Cerebellar cortex (tissue), 1 donor: Measurements from ENCODE around the gene GRK4.
"Not testable (repeated sequence)": the region's sequence is repeated elsewhere in the genome, so short reads cannot be mapped to it uniquely, and the experiment has no call there.

ENCODE experiments used
- DNase-seq: peaks from one replicate; pipeline ENCODE4 v3.0.0-alpha.2; 2015; ENCODE audit warnings: low spot score

GRK4 gene

DNA sequence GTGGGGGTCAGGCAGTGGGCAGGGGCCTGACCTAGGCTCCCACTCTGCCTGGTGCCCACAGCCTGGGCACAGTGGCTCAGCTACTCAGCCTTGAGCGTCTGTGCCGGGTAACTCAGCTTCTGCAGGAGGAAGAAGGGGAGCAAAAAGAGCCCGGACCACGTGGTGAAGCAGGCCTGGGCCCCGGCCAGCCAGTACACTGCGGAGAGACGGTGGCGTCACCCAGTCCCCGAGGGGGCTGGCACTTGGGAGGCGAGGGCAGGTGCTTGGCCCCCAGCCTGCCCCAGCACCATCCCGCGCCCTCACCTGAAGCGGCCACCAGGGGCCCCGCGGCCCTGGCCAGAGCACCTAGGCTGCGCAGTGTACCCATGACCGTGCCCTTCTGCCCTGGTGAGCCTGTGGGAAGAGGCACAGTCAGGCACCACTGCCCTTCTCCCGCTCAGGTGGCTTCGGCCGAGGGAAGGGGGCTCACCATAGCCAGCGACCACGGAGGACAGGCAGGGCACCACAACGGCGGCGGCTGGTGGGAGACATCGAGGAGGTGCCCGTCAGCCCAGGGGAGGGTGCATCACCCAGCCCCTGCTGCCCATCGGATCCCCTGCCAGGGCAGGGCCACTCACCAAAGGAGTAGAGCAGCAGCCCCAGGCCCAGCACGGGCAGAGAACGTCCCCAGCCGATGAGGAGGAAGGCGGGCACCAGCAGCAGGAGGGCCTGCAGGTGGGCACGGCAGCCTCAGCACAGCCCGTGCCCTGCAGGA is 32.4 kb upstream of the GRK4 start:
- no peak for DNase-seq

DNA sequence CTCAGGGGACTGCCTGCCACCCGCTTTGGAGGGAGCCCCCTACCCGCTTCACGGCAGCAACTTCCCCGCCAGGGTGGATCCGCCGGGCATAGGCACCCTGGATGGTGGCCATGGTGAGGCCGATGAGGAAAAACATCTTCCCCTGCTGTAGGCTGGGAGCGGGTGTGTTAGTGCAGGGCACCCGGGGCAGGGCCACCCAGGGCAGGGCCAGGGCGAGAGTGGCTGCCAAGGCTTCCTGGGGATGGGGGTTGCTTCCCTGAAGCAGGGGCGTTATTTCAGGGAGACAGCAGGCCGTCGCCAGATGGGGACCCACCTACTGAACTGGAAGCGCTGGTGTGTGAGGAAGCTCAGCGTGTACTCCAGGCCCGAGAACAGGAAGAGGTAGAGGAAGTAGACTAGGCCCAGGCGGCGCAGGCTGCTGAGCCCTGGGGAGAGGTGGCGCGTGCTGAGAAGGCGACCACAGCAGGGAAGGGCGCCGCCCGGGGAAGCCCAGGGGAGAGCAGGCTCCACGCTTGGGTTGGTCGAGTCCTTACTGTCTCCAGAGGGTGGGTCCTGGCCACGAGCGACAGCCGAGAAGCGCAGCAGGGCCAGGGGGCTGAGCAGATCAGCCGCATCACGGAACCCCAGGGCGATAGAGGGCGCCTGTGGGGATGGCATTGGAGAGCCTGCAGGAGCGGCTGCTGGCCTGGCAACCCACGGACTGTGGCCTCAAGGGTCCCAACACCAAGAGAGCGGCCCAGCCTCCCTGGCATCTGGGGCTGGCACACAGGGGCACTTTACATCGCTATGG is 31.7 kb upstream of the GRK4 start:
- DNase-seq = no peak

DNA sequence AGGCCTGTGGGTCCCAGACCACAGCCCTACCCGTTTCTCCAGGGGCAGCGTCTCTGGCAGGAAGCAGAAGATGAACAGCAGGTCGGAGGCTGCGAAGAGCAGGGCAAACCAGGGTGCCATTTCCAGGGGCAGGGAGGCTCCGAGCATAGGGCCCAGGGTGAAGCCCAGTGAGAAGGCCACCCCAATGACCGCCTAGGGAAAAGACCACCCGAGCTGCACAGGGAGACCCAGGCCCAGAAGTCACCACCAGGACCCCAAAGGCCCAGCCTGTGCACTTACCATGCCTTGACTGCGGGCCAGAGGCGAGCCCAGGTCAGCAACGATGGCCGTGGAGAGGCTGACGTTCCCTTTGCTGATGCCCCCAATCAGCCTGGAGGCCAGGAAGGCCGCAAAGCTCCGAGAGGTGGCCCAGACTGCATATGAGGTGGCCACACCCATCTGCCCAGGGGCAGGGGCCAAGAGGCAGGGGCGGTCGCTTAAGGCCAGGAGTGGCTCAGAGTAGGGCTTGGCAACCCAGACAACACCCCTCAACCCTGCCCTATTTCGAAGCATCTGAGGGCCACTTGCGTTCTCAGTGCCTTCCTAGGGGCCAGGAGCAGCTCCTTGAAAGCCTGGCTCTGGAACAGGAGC is 30.9 kb upstream of the GRK4 start:
- DNase-seq = no peak

DNA sequence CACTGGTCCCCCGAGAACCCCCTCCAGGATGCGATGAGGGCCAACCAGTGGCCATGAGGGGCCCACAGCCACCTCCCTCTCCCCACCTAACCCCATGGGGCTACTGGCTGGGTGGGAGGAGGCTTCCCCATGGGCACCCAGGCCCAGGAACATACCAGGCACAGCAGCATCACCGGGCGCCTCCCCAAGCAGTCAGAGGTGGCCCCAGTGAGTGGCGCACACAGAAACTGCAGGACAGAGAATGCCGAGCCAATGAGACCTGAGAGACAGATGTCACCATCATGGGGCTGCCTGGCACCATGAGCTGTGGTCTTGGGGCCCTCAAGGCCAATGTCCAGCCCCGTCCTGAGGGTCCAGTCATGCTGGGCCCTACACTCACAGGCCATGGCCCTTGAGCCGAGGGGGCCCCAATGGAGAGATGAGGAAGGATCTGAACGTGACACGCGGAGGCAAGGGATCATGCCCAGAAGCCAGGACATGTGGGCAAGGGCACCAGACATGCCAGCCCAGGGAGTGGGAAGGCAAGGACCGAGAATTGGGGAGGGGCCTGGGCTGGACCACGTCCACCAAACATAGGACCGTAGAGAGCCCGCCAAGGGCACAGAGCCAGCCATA is 30.3 kb upstream of the GRK4 start:
- DNase-seq = no peak

DNA sequence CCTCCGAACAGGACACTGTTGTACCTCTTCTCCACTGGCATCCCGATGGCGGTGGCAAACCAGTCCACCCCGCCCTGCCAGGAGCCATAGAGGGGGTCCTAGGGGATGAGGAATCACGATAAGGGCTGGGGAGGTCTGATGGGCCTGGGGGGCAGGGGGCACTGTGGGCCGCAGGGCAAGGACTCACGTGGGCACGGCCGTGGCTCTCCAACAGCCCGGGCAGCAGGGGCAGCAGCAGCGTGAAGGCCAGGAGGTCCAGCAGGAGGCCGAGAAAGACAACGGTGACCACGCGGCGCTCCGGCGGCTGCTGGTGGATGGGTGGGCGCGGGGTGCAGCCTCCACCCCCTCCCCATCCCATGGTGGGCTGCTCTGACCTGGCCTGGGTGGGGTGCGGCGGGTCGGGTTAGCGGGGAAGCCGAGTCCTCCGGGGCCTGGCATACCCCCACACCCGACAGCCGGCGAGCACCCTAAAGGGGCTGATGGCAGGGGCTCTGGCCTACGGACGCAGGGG is 29.8 kb upstream of the GRK4 start:
- DNase-seq = no peak

DNA sequence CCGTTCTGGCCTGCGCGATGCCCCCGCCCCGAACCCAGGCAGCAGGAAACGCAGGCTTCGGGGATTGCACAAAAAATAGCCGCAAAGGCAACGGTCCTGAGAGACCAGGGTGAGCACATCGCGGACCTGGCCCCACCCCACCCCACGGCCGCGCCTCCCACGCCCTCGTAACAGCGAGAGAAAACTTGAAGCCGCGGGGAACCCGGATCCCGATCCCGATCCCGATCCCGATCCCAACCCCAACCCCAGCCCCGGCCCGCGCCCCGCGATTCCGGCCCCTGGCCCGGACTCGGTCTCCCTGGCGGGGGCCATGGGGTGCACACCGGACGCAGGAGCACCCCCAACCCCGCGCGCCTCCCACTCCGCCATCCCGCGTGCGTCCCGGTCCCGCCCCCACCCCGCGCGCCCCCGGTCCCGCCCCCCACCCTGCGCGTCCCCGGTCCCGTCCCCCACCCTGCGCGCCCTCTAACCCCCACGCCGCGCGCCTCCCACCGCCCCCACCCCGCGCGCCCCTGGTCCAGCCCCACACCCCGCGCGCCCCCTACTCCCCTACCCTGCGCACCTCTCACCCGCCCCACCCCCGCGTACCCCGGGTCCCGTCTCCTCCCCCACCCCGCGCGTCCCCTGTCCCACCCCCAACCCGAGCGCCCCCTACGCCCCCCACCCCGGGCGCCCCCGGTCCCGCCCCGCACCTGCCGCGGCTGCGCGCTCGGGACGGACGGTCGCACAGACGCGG is 29.1 kb upstream of the GRK4 start:
- no peak for DNase-seq

DNA sequence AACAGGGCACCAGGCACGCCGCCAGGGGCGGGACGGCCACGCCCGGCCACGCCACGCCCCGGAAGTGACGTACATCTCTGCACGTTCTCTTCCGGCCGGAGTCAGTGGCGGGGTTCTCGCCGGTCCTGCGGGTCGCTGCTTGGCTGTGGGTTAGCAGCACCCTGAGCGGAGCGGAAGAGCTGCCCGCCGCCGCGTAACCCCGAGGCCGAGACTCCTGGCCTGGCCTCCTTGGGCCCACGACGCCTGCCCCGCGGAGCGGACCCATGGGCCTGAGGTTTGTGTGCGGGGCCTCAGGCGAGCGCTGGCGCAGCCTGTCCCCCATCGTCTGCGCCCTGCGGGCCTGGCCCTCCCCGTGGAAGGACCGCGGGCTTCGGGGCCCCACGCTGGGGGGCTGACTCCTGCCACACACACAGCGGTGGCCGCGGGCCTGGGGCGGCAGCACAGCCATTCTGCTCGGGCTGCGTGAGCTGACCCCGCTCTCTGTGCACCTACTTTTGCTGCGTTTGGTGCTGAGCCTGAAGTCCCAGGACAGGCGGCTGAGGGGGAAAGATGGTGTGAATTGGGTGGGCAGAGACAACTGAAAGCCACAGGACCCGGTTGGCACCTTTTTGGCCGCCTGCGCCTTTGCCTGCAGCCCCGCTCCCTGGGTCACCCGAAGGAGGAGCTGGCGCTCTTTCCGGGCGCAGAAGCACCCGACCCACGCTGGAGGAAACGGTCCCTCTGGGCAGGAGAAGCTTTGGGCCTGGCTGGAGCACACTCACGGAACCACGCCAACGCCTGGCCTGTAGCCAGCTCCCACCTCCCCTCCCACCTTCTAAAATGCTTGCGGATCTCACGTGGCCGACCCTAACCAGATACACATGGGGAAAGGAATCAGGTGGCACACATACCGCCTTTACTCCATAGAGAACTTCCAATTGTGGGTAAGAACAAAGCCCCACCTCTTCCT is 28.3 kb upstream of the GRK4 start:
- peak; percentile 83 for DNase-seq

DNA sequence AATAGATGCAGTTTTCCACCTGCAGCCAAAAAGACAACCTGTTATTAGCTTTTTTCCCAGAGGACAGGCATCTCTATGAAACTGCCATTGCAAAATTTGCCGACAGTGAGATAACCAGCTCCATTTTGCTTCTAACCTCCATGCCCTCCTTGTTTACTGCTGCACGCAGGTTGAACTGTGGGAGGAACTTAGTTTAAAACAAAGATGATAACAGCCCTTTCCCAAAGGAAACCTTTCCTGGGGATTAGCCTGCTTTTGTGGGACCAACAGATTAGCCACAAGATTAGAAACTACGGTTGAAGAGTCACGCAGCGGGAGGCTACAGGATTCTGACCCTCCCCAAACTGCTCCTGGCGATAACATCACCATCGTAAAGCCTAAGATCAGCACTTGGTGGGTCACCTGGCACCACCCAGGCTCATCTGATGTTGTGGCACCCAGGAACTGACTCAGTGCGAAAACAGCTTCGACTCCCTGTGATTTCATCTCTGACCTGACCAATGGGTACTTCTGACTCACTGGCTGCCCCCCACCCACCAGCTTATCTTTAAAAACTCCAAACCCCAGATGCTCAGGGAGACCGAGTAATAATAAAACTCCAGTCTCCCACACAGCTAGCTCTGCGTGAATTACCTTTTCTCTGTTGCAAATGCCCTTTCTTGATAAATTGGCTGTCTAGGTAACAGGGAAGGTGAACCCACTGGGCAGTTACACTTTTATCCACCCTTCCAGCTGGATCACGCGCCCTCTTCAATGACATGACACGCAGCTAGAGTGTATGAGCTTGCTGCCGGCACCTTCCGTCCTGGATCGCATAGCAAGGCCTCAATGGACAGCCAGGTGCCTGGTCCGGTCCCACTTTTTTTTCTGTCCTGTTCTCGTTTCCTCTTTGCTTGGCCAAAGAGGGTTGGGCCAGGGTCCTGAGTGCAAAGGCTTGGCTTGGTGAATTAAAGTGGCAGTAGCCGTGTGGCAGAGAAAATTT is 27.3 kb upstream of the GRK4 start:
- no peak for DNase-seq

DNA sequence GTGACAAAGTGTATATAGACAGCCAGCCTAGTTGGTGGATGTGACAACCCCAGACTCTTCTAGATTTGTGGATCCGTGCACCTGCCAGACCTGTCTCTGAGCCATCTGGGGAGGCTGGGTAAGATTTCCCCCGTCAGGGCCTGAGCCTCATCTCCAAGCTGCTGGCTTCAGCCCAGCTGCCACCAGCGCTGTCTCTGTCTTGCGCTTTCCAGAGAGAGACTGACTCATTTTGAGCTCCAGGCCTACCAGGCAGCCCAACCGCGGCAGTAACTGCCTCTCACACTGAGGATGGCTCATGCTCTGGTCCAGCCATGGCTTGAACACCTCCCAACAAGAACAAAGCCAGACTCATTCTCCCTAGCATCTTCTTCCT is 26.6 kb upstream of the GRK4 start:
- DNase-seq = no peak

DNA sequence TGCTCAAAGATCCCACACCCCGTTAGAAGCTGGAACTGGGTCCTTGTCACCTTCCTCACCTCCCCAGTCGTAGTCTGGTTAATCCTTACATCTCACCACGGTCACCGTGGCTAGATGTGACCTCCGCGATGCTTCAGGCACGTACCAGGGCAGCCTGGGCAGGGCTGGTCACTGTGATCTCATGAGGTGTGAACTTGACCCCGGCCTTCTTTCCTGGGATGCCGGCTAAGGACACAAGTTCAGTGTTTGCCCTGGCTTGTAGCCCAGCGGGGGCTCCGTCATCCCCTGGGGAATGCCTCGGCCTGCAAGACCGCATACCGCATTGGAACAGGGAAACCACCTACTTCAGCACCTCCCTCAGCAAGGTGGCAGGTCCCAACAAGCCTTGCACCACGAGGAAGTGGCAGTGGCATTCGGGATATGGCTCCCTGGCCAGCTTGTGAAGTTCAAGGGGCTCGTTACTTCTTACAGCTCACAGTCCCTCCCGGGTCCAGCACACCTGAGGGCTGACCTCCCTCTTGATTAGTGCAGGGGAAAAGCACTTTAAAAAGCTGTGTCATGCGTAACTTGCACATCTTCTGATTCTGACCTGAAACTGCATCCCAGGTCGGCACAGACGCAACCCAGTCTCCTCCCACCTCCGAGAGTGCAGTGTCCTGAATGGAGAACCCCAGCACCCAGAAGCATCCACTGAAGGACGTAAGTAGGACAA is 26.1 kb upstream of the GRK4 start:
- DNase-seq = no peak

DNA sequence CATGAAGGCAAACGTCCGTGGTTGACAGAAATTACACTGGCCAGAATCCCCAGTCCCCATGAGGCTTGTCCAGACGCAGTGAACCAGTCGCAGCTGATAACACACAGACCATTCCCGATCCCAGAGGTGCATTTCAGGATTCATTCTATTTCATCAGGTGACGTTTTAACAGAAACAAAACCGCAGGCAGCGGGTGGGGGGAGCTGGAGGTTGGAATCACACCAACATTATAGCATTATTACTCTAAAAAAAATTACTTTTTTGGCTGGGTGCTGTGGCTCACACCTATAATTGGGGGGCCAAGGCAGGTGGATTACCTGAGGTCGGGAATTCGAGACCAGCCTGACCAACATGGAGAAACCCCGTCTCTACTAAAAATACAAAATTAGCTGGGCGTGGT is 25.4 kb upstream of the GRK4 start:
- no peak for DNase-seq

DNA sequence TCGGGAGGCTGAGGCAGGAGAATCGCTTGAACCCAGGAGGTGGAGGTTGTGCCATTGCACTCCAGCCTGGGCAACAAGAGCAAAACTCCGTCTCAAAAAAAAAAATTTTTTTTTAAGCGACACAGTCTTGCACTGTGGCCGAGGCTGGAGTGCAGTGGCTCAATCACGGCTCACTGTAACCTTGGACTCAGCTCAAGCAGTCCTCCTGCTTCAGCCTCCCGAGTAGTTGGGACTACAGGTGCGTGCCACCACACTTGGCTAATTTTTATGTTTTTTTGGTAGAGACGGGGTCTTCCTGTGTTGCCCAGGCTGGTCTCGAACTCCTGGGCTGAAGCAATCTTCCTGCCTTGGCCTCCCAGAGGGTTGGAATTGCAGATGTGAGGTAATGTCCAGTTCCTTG is 25.0 kb upstream of the GRK4 start:
- DNase-seq = not testable (repeated sequence)

DNA sequence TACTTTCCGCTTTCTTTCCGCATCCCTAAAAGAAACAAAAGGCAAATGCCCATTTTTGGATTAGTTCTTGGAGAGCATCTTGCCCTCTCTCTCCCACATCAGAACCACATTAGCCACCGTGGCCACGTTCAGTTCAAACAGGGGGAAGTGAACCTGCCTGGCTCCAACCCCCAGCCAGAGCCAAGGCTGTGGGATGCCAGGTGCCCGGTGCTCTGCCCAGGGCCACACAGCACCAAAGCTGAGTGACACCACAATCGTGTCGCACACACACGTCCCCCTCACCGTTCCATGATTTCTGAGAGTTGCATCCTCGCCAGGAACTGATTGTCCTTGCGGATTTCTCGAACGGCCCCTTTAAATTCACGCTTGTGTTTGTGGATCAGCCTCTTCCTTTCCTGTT is 24.5 kb upstream of the GRK4 start:
- DNase-seq = no peak

DNA sequence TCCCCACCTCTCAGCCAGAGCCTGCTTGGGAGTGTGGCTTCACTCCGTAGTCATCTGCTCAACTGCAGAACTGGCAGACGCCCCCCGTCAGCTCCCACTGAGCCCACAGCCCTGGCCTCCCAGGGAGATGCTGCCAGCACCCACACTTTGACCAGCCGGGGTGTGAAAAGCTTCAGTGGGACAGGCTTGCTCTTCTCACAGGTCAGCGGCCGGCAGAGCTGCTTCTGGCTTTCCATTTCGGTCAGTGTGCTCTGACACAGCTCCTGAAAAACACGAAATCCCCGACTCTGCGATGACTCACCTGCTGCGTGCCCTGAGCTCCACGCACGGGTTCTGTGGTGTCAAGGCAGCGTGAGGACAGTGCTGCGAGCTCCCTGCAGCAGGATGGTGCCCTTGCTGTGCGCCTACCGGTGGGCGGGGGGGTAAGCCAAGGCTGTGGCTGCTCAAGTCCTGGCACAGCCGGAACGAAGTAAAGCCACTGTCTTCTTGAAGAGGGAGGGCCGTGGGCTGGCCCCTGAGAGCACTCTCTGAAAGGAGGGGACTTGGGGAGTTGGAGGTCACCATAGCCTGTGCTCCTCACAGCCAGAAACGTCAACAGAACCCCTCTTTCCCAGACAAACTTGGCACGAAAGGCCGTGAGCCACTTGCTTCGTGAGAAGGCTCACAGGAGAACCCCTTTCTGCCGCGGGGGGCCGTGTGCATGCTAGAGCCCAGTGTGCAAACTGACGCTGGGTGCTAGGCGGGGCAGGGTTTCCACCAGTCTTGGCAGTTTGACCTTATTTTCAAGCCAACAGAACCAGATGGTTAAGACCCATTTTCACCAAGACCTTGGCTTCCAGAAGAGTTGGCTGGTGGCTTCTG is 23.8 kb upstream of the GRK4 start:
- DNase-seq = peak; percentile 75

DNA sequence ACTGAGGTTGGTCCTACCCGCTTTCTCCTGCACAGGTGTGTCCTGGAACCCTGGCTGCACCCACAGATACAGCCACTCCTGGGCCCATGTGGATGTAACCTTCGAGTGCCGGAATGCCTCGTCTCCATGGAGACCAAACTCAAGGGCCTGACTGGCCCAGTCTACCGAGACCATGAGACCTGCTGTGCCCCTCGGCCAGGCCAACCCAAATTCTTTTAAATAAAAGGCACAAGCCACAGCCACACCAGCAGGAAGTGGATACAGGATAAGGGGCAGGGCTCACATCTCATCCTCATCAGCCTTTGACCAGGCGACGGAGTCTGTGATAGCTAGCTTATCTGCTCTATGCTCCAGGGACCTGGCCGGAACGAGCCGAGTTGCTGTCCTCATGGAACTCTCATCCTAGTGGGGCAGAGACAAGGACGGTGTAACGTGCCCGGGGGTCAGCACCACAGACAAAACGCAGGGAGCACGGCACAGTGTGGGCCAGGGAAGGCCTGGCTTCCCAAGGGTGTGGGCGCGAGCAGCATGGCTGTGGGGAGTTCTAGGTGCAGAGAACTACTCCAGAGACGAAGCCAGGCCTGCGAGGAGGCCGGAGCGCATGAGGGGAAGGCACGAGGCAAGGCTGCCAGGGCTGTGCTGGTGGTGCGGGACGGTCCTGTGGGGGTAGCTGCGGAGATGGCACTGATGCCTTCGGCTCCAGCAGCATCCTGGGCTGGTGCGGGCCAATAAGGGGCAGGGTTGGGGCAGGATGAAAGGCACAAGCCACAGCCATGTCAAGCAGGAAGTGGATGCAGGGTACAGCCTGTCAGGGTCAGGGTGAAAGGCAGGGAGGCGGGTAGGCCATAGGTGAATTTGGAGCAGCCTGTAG is 22.9 kb upstream of the GRK4 start:
- DNase-seq = no peak

DNA sequence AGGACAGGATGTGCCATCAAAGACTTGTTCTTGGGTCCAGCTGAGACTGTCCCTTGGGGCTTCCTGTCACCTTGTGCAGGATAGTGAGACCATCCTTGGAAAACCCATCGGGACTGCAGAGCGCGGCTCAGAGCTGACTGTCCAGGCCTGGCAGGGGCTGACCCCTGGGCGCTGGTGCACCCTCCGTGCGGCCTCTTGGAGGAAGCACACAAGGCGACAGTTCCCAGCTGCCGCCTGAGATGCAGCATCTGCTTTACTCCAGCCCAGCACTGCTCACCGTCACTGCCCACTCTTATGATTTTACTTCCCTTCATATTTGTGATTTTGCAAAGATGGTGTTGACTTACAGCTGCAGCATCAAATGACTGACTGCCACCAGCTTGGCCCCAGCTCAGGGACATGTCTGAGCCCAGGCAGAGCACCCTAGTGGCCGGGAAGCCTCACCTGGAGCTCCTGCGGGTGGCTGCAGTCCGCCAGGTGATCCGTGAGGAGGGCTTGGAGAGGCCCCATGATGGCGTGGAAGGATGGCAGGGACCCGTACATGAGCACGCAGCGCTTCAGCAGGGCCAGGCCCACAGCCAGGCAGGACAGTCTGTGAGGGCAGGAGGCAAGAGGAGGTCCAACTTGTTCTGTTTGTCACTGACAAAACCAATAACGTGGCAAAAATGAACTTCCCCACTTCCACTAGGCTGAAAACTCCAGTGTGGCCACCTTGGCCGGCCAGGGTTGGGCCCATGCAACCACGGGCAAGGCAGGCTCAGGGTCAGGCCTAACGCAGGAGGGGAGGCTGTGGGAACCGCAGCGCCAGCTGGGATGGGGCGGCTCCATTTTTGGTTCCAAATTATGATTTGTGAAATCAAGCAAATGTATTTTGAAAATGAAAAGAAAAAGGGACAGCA is 22.0 kb upstream of the GRK4 start:
- DNase-seq = no peak
